ENCODE data around the gene ULBP3. TPM values are rescaled to one million over a fixed set of nuclear protein-coding genes. Genes with fewer than 3 reads are reported as not detected.
"Not testable (repeated sequence)": the region's sequence is repeated elsewhere in the genome, so short reads cannot be mapped to it uniquely, and the experiment has no call there.

The ULBP3 gene
- total and polyA plus RNA-seq, 2 of the 13 experiments (the other 11 are each of a cell fraction or from before 2014, with no cell fraction given): 0.42 to 0.48 TPM

DNA sequence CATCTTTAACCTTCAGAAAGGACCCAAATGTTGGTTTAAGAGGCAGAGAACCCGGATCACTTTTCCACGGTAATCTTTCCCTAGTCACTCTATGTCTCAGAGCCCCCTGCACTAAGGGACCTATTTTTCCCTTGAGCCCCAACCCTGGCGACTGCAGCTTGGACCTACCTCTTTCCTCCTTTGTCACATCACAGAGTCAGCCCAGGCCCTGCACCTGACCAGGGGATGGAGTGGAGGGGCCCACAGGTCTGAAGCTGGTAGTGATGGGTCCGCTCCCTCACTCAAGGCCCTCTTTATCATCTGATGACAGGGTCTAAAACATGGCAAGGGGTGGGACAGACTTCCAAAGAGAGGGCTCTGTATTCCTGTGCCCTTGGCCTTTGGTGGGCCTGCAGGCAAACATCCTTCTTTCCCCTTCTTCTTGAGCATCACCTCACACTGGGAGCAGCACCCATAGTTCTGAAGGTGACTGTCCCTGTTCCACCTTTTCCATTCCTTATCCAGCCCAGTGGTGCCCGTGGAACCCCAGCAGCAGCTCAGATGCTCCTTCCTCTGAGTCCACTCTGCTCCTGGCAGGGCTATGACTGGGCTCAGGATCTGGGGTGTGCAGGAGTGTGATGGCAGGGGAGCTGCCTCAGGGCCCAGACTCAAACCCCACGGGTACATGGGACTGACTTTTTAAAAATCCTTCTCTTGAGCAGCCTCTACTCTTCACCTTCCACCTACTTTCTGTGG lies 49.9 kb downstream of the ULBP3 start:
- ATAC-seq (no peak), DNase-seq (ENCODE audit: low spot score) (no peak), FAIRE-seq (no peak)
- no peak overlapping the region for H3K9ac ChIP-seq (ENCODE audit: insufficient read depth, low read depth, low read length)
- no peaks in the 10 kb centered on the region for H4K20me1 ChIP-seq (ENCODE audit: insufficient read depth, low read length)
- CTCF ChIA-PET (ENCODE audit: low intra/inter-chr PET ratio, low total read pairs): interaction anchor here (3.9 kb wide), 1 partner anchor 85 kb away, joined by 64 read pairs; no protein-coding TSS in a partner anchor
- no peaks in the 10 kb centered on the region for H3K79me2 ChIP-seq (ENCODE audit: insufficient read depth, low read length)
- POLR2A ChIA-PET: no interaction called here
- peaks cover 4 to 16% of the 10 kb centered on the region in 2 experiments; a peak in 4 of 5 replicates for H3K27me3 ChIP-seq (ENCODE audit: control insufficient read depth in 1 of 2, insufficient read depth in 2 of 2, low read length in 2 of 2)
- no peak overlapping the region for H3K27ac ChIP-seq (ENCODE audit: extremely low read length, insufficient read depth, low read length)
- no peak overlapping the region for H2AFZ ChIP-seq (ENCODE audit: low read length)
- intact Hi-C loops (cut with micrococcal nuclease; ENCODE audit: unreplicated experiment) (no loop called here), in situ Hi-C loops (cut with HindIII; ENCODE audit: extremely low pct_ligation_motif_present, low pct_unique_long_range_greater_than_20kb) (no loop called here)
- no peaks in the 10 kb centered on the region for H3K36me3 ChIP-seq (replicated peaks in 1 of 2; ENCODE audit: control insufficient read depth in 1 of 2, insufficient read depth in 2 of 2, low read length in 2 of 2)
- BruUV-seq (replicated peaks): no TSS peak
- no peaks in the 10 kb centered on the region for H3K4me1 ChIP-seq (ENCODE audit: insufficient read depth, low read length)
- no peak overlapping the region for H3K4me2 ChIP-seq (ENCODE audit: low read depth, low read length)
- H3K9me3 ChIP-seq (ENCODE audit: low read length): no peaks in the 10 kb centered on the region
- no peak overlapping the region for H3K4me3 ChIP-seq (replicated peaks in 1 of 3; ENCODE audit: insufficient read depth in 1 of 3, low read depth in 2 of 3, low read length in 3 of 3)
- TF ChIP-seq, protein P1, sequence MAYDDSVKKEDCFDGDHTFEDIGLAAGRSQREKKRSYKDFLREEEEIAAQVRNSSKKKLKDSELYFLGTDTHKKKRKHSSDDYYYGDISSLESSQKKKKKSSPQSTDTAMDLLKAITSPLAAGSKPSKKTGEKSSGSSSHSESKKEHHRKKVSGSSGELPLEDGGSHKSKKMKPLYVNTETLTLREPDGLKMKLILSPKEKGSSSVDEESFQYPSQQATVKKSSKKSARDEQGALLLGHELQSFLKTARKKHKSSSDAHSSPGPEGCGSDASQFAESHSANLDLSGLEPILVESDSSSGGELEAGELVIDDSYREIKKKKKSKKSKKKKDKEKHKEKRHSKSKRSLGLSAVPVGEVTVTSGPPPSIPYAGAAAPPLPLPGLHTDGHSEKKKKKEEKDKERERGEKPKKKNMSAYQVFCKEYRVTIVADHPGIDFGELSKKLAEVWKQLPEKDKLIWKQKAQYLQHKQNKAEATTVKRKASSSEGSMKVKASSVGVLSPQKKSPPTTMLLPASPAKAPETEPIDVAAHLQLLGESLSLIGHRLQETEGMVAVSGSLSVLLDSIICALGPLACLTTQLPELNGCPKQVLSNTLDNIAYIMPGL (CRISPR knock-in tag; IDR thresholded peaks at IDR 0.05; ENCODE audit: borderline replicate concordance in 1 of 2, low read depth in 1 of 2): no peak
- no peak for TF ChIP-seq MBD4 (IDR thresholded peaks at IDR 0.05; ENCODE audit: borderline replicate concordance, low read length)
- TF ChIP-seq, protein P2, sequence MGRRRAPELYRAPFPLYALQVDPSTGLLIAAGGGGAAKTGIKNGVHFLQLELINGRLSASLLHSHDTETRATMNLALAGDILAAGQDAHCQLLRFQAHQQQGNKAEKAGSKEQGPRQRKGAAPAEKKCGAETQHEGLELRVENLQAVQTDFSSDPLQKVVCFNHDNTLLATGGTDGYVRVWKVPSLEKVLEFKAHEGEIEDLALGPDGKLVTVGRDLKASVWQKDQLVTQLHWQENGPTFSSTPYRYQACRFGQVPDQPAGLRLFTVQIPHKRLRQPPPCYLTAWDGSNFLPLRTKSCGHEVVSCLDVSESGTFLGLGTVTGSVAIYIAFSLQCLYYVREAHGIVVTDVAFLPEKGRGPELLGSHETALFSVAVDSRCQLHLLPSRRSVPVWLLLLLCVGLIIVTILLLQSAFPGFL (CRISPR knock-in tag; IDR thresholded peaks at IDR 0.05): no peak
- TF ChIP-seq, protein P3, sequence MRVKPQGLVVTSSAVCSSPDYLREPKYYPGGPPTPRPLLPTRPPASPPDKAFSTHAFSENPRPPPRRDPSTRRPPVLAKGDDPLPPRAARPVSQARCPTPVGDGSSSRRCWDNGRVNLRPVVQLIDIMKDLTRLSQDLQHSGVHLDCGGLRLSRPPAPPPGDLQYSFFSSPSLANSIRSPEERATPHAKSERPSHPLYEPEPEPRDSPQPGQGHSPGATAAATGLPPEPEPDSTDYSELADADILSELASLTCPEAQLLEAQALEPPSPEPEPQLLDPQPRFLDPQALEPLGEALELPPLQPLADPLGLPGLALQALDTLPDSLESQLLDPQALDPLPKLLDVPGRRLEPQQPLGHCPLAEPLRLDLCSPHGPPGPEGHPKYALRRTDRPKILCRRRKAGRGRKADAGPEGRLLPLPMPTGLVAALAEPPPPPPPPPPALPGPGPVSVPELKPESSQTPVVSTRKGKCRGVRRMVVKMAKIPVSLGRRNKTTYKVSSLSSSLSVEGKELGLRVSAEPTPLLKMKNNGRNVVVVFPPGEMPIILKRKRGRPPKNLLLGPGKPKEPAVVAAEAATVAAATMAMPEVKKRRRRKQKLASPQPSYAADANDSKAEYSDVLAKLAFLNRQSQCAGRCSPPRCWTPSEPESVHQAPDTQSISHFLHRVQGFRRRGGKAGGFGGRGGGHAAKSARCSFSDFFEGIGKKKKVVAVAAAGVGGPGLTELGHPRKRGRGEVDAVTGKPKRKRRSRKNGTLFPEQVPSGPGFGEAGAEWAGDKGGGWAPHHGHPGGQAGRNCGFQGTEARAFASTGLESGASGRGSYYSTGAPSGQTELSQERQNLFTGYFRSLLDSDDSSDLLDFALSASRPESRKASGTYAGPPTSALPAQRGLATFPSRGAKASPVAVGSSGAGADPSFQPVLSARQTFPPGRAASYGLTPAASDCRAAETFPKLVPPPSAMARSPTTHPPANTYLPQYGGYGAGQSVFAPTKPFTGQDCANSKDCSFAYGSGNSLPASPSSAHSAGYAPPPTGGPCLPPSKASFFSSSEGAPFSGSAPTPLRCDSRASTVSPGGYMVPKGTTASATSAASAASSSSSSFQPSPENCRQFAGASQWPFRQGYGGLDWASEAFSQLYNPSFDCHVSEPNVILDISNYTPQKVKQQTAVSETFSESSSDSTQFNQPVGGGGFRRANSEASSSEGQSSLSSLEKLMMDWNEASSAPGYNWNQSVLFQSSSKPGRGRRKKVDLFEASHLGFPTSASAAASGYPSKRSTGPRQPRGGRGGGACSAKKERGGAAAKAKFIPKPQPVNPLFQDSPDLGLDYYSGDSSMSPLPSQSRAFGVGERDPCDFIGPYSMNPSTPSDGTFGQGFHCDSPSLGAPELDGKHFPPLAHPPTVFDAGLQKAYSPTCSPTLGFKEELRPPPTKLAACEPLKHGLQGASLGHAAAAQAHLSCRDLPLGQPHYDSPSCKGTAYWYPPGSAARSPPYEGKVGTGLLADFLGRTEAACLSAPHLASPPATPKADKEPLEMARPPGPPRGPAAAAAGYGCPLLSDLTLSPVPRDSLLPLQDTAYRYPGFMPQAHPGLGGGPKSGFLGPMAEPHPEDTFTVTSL (CRISPR knock-in tag; IDR thresholded peaks at IDR 0.05; ENCODE audit: borderline replicate concordance): no peak
- 2% methylated on average over 5 of the region's 6 CpGs for WGBS (ENCODE audit: low lambda C conversion rate)

DNA sequence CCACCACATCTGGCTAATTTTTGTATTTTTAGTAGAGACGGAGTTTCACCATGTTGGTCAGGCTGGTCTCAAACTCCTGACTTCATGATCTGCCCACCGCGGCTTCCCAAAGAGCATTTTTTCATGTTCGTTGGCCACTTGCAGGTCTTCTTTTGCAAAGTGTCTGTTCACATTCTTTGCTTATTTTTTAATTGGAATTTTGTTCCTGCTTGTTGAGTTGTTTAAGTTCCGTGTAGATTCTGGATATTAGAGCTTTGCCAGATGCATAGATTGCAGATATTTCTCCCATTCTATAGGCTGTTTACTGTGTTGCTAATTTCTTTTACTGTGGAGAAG lies 51.8 kb downstream of the ULBP3 start:
- H3K79me2 ChIP-seq (ENCODE audit: insufficient read depth, low read length); DNase-seq (ENCODE audit: low spot score); H3K9me3 ChIP-seq (ENCODE audit: low read length); ATAC-seq; H3K36me3 ChIP-seq (replicated peaks in 1 of 2; ENCODE audit: control insufficient read depth in 1 of 2, insufficient read depth in 2 of 2, low read length in 2 of 2); BruUV-seq (replicated peaks); FAIRE-seq; H3K4me1 ChIP-seq (ENCODE audit: insufficient read depth, low read length); POLR2A ChIA-PET; H3K4me2 ChIP-seq (ENCODE audit: low read depth, low read length); H2AFZ ChIP-seq (ENCODE audit: low read length); H3K27ac ChIP-seq (ENCODE audit: extremely low read length, insufficient read depth, low read length); H4K20me1 ChIP-seq (ENCODE audit: insufficient read depth, low read length); in situ Hi-C loops (cut with HindIII; ENCODE audit: extremely low pct_ligation_motif_present, low pct_unique_long_range_greater_than_20kb); H3K4me3 ChIP-seq (replicated peaks in 1 of 3; ENCODE audit: insufficient read depth in 1 of 3, low read depth in 2 of 3, low read length in 3 of 3); H3K9ac ChIP-seq (ENCODE audit: insufficient read depth, low read depth, low read length): not testable (repeated sequence)
- under 1% methylated on average over 5 of the region's 5 CpGs for WGBS (ENCODE audit: low lambda C conversion rate)
- peaks cover 4 to 28% of the 10 kb centered on the region in 2 experiments for H3K27me3 ChIP-seq (ENCODE audit: control insufficient read depth in 1 of 2, insufficient read depth in 2 of 2, low read length in 2 of 2)
- intact Hi-C loops (cut with micrococcal nuclease; ENCODE audit: unreplicated experiment): loop anchor here (2.0 kb wide), 1 partner anchor 176 kb away; no protein-coding TSS in a partner anchor
- CTCF ChIA-PET (ENCODE audit: low intra/inter-chr PET ratio, low total read pairs): interaction anchor here (1.3 to 3.9 kb wide), 6 partner anchors 9 to 183 kb away, joined by 3 to 64 read pairs (median 6); no protein-coding TSS in a partner anchor
